Measurements from ENCODE around the gene SHROOM2. TPM values are rescaled to one million over a fixed set of nuclear protein-coding genes. Genes with fewer than 3 reads are reported as not detected.

Gene SHROOM2
- total RNA-seq, 4 donors from 2014 or later: 0.05 to 0.36 (median 0.26) TPM

DNA sequence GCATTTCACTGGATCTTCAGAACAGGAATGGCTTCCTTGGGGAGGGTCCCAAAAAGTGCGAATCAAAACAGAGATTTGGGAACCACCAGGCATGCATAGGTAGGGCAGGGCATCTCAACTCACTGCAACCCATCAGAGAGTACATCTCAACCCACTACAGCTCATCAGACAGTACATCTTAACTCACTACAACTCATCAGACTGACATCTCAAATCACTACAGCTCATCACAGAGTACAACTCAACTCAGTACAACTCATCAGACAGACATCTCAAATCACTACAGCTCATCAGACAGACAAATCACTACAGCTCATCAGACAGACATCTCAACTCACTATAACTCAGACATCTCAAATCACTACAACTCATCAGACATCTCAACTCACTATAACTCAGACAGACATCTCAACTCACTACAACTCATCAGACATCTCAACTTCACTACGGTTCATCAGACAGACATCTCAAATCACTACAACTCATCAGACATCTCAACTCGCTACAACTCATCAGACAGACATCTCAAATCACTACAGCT is 133.5 kb downstream of the SHROOM2 start:
- intact Hi-C loops (cut with DNase I; ENCODE audit: low total_unique reads): no loop called here
- Histone ChIP-seq H3K4me3 (no peak overlapping the region), H3K4me1 (no peaks in the 10 kb centered on the region), H3K36me3 (no peaks in the 10 kb centered on the region), H3K9me3 (no peaks in the 10 kb centered on the region), H3K27me3 (no peaks in the 10 kb centered on the region), H3K27ac (no peak overlapping the region)
- TF ChIP-seq POLR2A (IDR thresholded peaks at IDR 0.05): no peak
- TF ChIP-seq, protein P1, sequence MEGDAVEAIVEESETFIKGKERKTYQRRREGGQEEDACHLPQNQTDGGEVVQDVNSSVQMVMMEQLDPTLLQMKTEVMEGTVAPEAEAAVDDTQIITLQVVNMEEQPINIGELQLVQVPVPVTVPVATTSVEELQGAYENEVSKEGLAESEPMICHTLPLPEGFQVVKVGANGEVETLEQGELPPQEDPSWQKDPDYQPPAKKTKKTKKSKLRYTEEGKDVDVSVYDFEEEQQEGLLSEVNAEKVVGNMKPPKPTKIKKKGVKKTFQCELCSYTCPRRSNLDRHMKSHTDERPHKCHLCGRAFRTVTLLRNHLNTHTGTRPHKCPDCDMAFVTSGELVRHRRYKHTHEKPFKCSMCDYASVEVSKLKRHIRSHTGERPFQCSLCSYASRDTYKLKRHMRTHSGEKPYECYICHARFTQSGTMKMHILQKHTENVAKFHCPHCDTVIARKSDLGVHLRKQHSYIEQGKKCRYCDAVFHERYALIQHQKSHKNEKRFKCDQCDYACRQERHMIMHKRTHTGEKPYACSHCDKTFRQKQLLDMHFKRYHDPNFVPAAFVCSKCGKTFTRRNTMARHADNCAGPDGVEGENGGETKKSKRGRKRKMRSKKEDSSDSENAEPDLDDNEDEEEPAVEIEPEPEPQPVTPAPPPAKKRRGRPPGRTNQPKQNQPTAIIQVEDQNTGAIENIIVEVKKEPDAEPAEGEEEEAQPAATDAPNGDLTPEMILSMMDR (IDR thresholded peaks at IDR 0.05 in 4 of 5, conservative IDR thresholded peaks at IDR 0.05 in 1 of 5): no peak
- in situ Hi-C loops (cut with MboI; ENCODE audit: low sequenced_read_pairs in 4 of 4): loop anchor here in 1 of 4 donors (25.0 kb wide), 1 partner anchor 107 kb away; no protein-coding TSS in a partner anchor
- DNase-seq: no peak
- no peak for ATAC-seq

DNA sequence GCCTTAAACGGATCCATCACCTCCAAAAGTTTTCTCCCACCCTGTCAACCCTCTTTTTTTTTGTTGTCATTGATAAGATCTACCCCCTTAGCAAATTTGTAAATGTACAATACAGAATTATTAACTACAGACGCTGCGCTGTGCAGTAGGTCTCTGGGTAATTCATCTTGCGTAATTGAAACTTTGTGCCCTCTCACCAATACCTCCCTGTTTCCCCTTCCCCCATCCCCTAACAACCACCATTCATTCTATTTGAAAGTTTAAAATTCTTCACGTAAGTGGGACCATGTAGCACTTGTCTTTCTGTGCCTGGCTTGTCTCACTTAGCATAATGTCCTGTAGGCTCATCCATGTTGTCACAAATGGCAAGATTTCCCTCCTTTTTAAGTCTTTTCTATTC is 135.2 kb downstream of the SHROOM2 start:
- ATAC-seq: no peak
- H3K9me3 ChIP-seq: no peaks in the 10 kb centered on the region
- DNase-seq: no peak
- H3K27ac ChIP-seq: no peak overlapping the region
- in situ Hi-C loops (cut with MboI; ENCODE audit: low sequenced_read_pairs in 4 of 4): loop anchor here in 1 of 4 donors (25.0 kb wide), 1 partner anchor 109 kb away; no protein-coding TSS in a partner anchor
- no peak overlapping the region for H3K4me3 ChIP-seq
- H3K36me3 ChIP-seq: no peaks in the 10 kb centered on the region
- intact Hi-C loops (cut with DNase I; ENCODE audit: low total_unique reads): no loop called here
- no peaks in the 10 kb centered on the region for H3K27me3 ChIP-seq
- H3K4me1 ChIP-seq: no peaks in the 10 kb centered on the region
- TF ChIP-seq, protein P1 (IDR thresholded peaks at IDR 0.05 in 4 of 5, conservative IDR thresholded peaks at IDR 0.05 in 1 of 5): no peak
- TF ChIP-seq POLR2A (IDR thresholded peaks at IDR 0.05): no peak

DNA sequence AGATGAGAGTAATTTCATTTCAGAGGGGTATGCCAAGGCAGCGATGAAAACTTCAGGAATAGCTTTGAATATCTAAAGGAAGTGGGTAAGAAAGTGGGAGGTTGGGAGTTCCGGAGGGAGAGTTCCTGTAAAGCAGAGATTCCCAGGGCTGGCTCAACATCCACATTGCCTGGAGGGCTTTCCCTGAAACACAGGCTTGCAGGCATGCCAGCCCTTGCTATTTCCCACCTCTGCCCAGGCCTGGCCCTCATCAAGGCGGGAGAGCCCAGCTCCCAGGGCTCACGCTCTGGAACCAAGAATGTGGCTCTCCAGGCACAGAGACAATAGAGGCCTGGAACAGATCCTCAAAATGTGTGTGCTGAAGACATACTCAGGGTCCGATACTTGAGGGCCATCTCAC is 137.1 kb downstream of the SHROOM2 start:
- TF ChIP-seq, protein P1 (IDR thresholded peaks at IDR 0.05 in 4 of 5, conservative IDR thresholded peaks at IDR 0.05 in 1 of 5): no peak
- no peak for TF ChIP-seq POLR2A (IDR thresholded peaks at IDR 0.05)
- DNase-seq: no peak
- Histone ChIP-seq H3K27ac (no peak overlapping the region), H3K4me3 (no peak overlapping the region), H3K9me3 (no peaks in the 10 kb centered on the region), H3K4me1 (no peaks in the 10 kb centered on the region), H3K36me3 (no peaks in the 10 kb centered on the region), H3K27me3 (no peaks in the 10 kb centered on the region)
- in situ Hi-C loops (cut with MboI; ENCODE audit: low sequenced_read_pairs in 4 of 4) (loop anchor here in 1 of 4 donors (25.0 kb wide), 1 partner anchor 111 kb away; no protein-coding TSS in a partner anchor), intact Hi-C loops (cut with DNase I; ENCODE audit: low total_unique reads) (no loop called here)
- ATAC-seq: no peak

DNA sequence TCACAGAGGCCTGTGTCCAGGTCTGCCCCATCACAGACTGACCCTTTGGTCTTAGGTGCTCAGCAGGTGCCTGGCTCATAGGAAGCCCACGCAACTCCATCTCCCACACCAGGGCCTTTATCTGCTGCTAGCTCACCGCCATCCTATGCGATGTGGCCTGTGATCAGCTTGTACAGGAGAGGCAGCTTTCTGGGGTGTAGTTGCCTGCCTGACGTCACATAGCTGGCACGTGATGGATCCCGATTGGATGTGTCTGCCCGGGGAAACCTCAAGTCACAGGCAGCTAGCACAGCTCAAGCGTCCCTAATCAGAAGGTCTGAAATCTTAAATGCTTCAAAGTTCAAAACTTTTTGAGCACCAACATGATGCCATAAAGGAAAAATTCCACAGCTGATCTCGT is 139.8 kb downstream of the SHROOM2 start:
- ATAC-seq (no peak), DNase-seq (no peak)
- H3K27ac ChIP-seq: no peak overlapping the region
- H3K4me1 ChIP-seq: no peaks in the 10 kb centered on the region
- H3K27me3 ChIP-seq: no peaks in the 10 kb centered on the region
- no peaks in the 10 kb centered on the region for H3K36me3 ChIP-seq
- intact Hi-C loops (cut with DNase I; ENCODE audit: low total_unique reads) (no loop called here), in situ Hi-C loops (cut with MboI; ENCODE audit: low sequenced_read_pairs in 4 of 4) (no loop called here)
- no peaks in the 10 kb centered on the region for H3K9me3 ChIP-seq
- TF ChIP-seq, protein P1 (IDR thresholded peaks at IDR 0.05 in 4 of 5, conservative IDR thresholded peaks at IDR 0.05 in 1 of 5): no peak
- no peak for TF ChIP-seq POLR2A (IDR thresholded peaks at IDR 0.05)
- no peak overlapping the region for H3K4me3 ChIP-seq
